ENCODE results near the gene SPAG17.

DNA sequence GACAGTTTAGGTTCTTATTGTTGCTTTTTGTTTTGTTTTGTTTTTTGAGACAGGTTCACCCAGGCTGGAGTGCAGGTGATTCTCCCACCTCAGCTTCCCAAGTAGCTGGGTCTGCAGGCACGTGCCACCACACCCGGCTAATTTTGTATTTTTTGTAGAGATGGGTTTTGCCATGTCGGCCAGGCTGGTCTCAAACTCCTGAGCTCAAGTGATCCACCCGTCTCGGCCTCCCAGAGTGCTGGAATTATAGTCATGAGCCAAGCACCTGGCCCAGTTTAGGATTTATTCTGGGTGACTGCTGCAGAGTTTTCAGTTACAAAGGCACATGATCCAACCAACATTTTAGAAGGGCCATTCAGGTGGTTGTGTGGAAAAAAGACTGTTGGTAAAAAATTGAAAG is 102.0 kb downstream of the SPAG17 start:
- TF ChIP-seq, protein P1, sequence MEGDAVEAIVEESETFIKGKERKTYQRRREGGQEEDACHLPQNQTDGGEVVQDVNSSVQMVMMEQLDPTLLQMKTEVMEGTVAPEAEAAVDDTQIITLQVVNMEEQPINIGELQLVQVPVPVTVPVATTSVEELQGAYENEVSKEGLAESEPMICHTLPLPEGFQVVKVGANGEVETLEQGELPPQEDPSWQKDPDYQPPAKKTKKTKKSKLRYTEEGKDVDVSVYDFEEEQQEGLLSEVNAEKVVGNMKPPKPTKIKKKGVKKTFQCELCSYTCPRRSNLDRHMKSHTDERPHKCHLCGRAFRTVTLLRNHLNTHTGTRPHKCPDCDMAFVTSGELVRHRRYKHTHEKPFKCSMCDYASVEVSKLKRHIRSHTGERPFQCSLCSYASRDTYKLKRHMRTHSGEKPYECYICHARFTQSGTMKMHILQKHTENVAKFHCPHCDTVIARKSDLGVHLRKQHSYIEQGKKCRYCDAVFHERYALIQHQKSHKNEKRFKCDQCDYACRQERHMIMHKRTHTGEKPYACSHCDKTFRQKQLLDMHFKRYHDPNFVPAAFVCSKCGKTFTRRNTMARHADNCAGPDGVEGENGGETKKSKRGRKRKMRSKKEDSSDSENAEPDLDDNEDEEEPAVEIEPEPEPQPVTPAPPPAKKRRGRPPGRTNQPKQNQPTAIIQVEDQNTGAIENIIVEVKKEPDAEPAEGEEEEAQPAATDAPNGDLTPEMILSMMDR (IDR thresholded peaks at IDR 0.05; ENCODE audit: low read depth, low read length): no peak
- TF ChIP-seq EZH2phosphoT487 (IDR thresholded peaks at IDR 0.05; ENCODE audit: low read depth): no peak

Data from OCI-LY3 (cell line).